ENCODE data around the gene CRTC2. TPM values are rescaled to one million over a fixed set of nuclear protein-coding genes. Genes with fewer than 3 reads are reported as not detected.

The CRTC2 gene
- total and polyA plus RNA-seq, 9 of the 15 experiments (the other 6 are each of a cell fraction or from before 2014, with no cell fraction given) = 2.7 to 26.4 (median 10.2) TPM

DNA sequence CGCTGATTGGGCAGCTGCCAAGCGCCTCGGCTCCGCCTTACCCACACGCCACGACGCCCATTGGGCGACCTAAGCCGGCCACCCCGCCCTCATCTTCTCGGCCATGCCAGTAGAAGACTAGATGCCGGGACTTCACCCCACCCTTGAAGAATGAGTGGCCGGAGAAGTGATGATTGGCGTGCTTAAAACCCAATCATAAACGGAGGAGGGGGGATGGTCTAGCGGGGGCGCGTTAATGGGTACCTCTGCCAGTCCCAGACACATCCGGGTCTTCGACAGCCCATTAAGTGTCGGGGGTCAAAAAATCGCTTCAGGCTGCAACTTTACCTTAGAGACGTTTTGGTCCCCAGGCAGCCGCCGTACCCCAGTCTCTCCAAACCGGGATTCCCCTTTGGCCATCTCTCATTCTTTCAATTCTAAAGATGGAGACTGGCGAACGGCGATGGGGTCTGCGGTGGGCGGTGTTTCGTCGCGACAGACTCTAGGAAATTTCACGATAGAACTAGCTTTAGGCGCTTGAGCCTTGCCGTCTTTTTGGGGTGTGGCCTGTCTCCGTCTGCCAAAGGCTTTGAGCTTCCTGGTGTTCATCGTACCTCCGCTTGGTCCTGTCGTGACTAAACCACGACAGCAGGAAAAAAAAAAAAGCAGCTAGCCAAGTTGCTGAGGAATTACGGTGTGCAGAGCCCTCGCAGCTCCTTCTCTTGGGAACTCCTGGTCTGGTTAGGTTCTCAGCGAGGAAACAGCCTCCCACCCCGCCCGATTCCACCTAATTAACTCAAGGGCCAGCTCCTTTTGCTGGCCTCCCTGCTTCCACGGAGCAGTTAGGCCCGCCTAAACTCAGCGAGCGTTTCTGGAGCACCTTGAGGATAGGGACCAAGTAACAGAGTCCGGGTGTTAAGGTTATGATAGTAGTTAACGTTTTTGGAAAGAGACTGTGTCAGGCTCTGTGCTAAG lies 35.2 kb downstream of the CRTC2 start, which contains the start of gene GATAD2B (continued):
- TF ChIP-seq, protein P1, sequence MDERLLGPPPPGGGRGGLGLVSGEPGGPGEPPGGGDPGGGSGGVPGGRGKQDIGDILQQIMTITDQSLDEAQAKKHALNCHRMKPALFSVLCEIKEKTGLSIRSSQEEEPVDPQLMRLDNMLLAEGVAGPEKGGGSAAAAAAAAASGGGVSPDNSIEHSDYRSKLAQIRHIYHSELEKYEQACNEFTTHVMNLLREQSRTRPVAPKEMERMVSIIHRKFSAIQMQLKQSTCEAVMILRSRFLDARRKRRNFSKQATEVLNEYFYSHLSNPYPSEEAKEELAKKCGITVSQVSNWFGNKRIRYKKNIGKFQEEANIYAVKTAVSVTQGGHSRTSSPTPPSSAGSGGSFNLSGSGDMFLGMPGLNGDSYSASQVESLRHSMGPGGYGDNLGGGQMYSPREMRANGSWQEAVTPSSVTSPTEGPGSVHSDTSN (CRISPR knock-in tag; IDR thresholded peaks at IDR 0.05; ENCODE audit: low read depth) = peak; percentile 97
- TF ChIP-seq, protein P1 (tag; conservative IDR thresholded peaks at IDR 0.05; ENCODE audit: low read depth) = peak; percentile 99
- TF ChIP-seq ZBTB17 (CRISPR knock-in tag; IDR thresholded peaks at IDR 0.05) = no peak
- TF ChIP-seq CXXC5 (CRISPR knock-in tag; IDR thresholded peaks at IDR 0.05) = peak; percentile 51
- TF ChIP-seq ERF (CRISPR knock-in tag; IDR thresholded peaks at IDR 0.05) = 0 out of 2 replicates have a peak, but pooled peaks have one; percentile 1
- TF ChIP-seq, protein P2, sequence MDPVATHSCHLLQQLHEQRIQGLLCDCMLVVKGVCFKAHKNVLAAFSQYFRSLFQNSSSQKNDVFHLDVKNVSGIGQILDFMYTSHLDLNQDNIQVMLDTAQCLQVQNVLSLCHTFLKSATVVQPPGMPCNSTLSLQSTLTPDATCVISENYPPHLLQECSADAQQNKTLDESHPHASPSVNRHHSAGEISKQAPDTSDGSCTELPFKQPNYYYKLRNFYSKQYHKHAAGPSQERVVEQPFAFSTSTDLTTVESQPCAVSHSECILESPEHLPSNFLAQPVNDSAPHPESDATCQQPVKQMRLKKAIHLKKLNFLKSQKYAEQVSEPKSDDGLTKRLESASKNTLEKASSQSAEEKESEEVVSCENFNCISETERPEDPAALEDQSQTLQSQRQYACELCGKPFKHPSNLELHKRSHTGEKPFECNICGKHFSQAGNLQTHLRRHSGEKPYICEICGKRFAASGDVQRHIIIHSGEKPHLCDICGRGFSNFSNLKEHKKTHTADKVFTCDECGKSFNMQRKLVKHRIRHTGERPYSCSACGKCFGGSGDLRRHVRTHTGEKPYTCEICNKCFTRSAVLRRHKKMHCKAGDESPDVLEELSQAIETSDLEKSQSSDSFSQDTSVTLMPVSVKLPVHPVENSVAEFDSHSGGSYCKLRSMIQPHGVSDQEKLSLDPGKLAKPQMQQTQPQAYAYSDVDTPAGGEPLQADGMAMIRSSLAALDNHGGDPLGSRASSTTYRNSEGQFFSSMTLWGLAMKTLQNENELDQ (CRISPR knock-in tag; IDR thresholded peaks at IDR 0.05; ENCODE audit: borderline replicate concordance) = no peak
- no peak for TF ChIP-seq FIP1L1 (IDR thresholded peaks at IDR 0.05; ENCODE audit: low read depth, low read length, poor library complexity, severe bottlenecking)
- no peak for TF ChIP-seq MCM2 (IDR thresholded peaks at IDR 0.05; ENCODE audit: low read depth)
- no peak for TF ChIP-seq E2F3 (CRISPR knock-in tag; IDR thresholded peaks at IDR 0.05)
- 0 out of 2 replicates have a peak, but pooled peaks have one; percentile 42 for TF ChIP-seq PHF21A (IDR thresholded peaks at IDR 0.05; ENCODE audit: borderline replicate concordance, low read depth)
- no peak for TF ChIP-seq ZNF124 (CRISPR knock-in tag; IDR thresholded peaks at IDR 0.05)
- no peak for TF ChIP-seq IRF2 (CRISPR knock-in tag; IDR thresholded peaks at IDR 0.05)
- no peak for TF ChIP-seq MAFK (IDR thresholded peaks at IDR 0.05; ENCODE audit: low read length)
- TF ChIP-seq ZNF263 (CRISPR knock-in tag; IDR thresholded peaks at IDR 0.05; ENCODE audit: borderline replicate concordance) = no peak
- TF ChIP-seq, protein P3, sequence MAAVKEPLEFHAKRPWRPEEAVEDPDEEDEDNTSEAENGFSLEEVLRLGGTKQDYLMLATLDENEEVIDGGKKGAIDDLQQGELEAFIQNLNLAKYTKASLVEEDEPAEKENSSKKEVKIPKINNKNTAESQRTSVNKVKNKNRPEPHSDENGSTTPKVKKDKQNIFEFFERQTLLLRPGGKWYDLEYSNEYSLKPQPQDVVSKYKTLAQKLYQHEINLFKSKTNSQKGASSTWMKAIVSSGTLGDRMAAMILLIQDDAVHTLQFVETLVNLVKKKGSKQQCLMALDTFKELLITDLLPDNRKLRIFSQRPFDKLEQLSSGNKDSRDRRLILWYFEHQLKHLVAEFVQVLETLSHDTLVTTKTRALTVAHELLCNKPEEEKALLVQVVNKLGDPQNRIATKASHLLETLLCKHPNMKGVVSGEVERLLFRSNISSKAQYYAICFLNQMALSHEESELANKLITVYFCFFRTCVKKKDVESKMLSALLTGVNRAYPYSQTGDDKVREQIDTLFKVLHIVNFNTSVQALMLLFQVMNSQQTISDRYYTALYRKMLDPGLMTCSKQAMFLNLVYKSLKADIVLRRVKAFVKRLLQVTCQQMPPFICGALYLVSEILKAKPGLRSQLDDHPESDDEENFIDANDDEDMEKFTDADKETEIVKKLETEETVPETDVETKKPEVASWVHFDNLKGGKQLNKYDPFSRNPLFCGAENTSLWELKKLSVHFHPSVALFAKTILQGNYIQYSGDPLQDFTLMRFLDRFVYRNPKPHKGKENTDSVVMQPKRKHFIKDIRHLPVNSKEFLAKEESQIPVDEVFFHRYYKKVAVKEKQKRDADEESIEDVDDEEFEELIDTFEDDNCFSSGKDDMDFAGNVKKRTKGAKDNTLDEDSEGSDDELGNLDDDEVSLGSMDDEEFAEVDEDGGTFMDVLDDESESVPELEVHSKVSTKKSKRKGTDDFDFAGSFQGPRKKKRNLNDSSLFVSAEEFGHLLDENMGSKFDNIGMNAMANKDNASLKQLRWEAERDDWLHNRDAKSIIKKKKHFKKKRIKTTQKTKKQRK (IDR thresholded peaks at IDR 0.05; ENCODE audit: borderline replicate concordance, low read depth, low read length) = peak; percentile 86
- no peak for TF ChIP-seq PRPF4 (IDR thresholded peaks at IDR 0.05; ENCODE audit: insufficient read depth, low read depth, low read length, poor library complexity, severe bottlenecking)
- TF ChIP-seq MYNN (IDR thresholded peaks at IDR 0.05) = peak; percentile 78; the same call in 1 of the 2 replicates
- no peak for TF ChIP-seq MYNN (CRISPR knock-in tag; IDR thresholded peaks at IDR 0.05)

Data from K562 (cell line).